MG63 (cell line): ENCODE measurements around the gene MYRIP. TPM values are rescaled to one million over a fixed set of nuclear protein-coding genes. Genes with fewer than 3 reads are reported as not detected.

Experiments
- DNase-seq: peaks from one replicate; pipeline ENCODE4 v3.0.0-alpha.2; 2020
- H3K27me3 ChIP-seq: fragments of 250-450 bp; sonication (Bioruptor Pico); 2 replicates; pipeline ENCODE4 v1.5.1; 2020; ENCODE audit warnings: mild to moderate bottlenecking, moderate library complexity
- H3K36me3 ChIP-seq: fragments of 250-450 bp; sonication (Bioruptor Pico); 2 replicates; pipeline ENCODE4 v1.5.1; 2020; ENCODE audit warnings: mild to moderate bottlenecking, moderate library complexity
- H3K4me3 ChIP-seq: fragments of 250-450 bp; sonication (Bioruptor Pico); 2 replicates; pipeline ENCODE4 v1.5.1; 2020; ENCODE audit warnings: mild to moderate bottlenecking, moderate library complexity
- H3K9me3 ChIP-seq: fragments of 250-450 bp; sonication (Bioruptor Pico); 2 replicates; pipeline ENCODE4 v1.5.1; 2020; ENCODE audit warnings: mild to moderate bottlenecking, moderate library complexity
- total RNA-seq: library from RNA; depleted of rRNA; stranded (reverse); fragments of >200 nt; shearing (Covaris generic); gene quantifications from 2 replicates; pipeline ENCODE4 v1.2.3, GENCODE V29; 2014; ENCODE audit warnings: low replicate concordance

The MYRIP gene
- total RNA-seq, 1 experiment from 2014 or later = 2.6 TPM

- Histone ChIP-seq H3K36me3 (no peaks in the 10 kb centered on the region), H3K4me3 (no peak overlapping the region), H3K27me3 (no peaks in the 10 kb centered on the region), H3K9me3 (no peaks in the 10 kb centered on the region)
- DNase-seq = no peak
Measured at GRCh38 chr3:39977058-39977794, 167.8 kb downstream of the MYRIP start.

DNA sequence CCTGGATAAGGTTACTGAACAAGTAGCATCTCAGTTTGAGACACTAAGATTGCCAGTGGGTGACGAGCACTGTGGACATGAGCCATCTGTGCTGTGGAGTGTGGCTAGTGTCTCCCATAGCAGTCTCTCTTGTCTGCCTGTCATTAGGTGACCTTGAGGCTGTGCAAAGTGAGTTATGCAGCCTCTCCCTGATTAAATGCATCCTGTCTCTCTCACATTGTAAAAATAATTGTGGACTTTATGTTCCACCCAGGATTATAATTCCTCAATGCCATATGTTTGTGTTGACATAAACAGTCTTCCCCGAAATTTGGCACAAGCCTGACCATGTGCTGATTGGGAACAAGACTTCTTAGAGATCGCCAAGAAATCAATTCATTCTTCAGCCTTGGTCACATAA lies 168.9 kb downstream of the MYRIP start:
- Histone ChIP-seq H3K9me3 (no peaks in the 10 kb centered on the region), H3K36me3 (no peaks in the 10 kb centered on the region), H3K4me3 (no peak overlapping the region), H3K27me3 (no peaks in the 10 kb centered on the region)
- no peak for DNase-seq

DNA sequence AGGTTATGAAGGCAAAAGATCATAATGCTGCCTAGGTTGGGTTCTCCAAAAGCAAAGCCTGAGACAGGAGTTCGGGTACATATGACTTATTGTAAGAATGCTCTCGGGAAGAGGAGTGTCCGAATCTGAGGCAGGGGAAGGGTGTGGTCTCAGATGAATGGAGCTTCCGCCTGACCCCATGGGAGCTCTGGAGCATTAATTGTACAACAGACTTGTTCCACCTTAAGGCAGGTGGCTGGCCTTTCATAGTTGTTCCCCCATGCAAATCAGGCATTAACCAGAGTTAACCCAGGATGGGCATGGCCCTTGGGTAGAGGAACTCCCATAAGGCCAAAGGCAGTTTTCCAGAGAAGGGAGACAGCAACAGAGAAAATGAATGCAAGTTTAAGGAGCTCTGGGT lies 170.6 kb downstream of the MYRIP start:
- Histone ChIP-seq H3K9me3 (no peaks in the 10 kb centered on the region), H3K4me3 (no peak overlapping the region), H3K27me3 (no peaks in the 10 kb centered on the region), H3K36me3 (no peaks in the 10 kb centered on the region)
- DNase-seq = no peak

- Histone ChIP-seq H3K4me3 (no peak overlapping the region), H3K36me3 (no peaks in the 10 kb centered on the region), H3K27me3 (no peaks in the 10 kb centered on the region), H3K9me3 (no peaks in the 10 kb centered on the region)
- no peak for DNase-seq
Measured at GRCh38 chr3:39980781-39981180, 171.4 kb downstream of the MYRIP start.

GRCh38 chr3:39981547-39982184 lies 172.3 kb downstream of the MYRIP start:
- no peak overlapping the region for H3K4me3 ChIP-seq
- no peaks in the 10 kb centered on the region for H3K27me3 ChIP-seq
- no peaks in the 10 kb centered on the region for H3K9me3 ChIP-seq
- no peaks in the 10 kb centered on the region for H3K36me3 ChIP-seq
- no peak for DNase-seq

DNA sequence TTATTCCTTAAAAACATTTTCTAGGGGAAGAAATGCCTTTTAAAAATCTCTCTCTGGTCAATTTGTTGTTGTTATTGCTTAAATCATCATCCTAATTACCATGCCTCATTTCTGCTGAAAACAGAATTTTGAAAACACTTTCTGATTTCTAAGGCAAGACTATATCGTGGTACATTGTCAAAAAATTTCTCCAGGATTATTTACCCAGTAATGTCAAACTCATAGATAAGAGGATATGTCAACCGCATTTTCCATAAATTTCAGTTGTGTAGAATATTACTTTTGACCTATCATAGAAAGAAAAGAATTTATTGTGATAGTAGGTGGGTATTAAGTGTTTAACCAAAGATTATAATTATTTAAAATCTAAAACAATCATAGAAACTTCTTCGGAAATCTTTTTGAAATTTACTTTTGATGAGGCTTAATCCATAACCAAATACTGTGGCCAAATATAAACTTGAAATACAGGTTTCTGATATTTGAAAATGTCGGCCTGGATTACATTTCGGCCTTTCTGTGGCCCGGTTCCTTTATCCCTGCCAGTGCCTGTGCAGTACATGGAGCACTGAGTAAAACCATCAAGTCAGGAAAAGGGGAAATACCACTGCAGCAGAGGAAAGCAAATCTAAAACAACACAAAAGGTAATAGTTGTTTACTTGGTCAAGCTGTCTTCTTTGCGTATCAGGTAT lies 173.4 kb downstream of the MYRIP start:
- H3K9me3 ChIP-seq = no peaks in the 10 kb centered on the region
- no peak for DNase-seq
- no peak overlapping the region for H3K4me3 ChIP-seq
- no peaks in the 10 kb centered on the region for H3K27me3 ChIP-seq
- H3K36me3 ChIP-seq = no peaks in the 10 kb centered on the region

DNA sequence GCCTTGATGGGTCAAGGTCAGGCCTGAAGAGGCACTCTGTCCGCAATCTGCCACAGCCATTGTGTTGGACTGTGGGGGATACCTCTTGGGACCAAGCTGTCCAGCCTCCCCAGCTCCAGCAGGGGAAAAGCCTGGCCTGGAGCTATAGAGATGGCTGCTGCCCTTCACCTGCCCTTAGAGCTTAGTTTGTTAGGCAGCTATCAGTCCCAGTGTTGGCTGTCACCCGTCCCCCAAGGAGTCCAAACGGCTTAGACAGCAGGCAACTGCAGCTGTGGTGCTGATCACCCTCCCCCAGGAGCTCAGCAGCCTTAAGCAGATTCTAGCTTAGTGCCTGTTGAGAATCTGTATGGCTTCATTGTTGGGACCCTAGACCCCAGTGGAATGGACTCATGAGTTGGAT lies 180.3 kb downstream of the MYRIP start:
- no peaks in the 10 kb centered on the region for H3K36me3 ChIP-seq
- peaks cover 3% of the 10 kb centered on the region for H3K9me3 ChIP-seq
- H3K4me3 ChIP-seq = no peak overlapping the region
- no peaks in the 10 kb centered on the region for H3K27me3 ChIP-seq
- DNase-seq = no peak

DNA sequence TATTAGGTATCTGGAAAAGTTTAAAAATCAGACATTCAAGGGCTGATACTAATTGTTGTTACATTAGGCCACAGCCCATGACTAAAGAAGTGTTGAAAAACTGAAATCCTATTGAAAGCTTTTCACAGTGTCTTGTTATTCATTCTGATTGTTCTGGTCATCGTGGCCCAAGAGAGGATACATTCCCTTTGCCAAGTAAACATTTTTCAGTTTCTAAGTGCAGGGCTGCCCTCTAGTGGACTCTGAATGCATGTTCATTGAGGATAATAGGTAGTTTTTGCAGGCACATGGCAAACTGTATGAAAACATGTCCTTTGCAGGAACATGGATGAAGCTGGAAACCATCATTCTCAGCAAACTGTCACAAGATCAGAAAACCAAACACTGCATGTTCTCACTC lies 181.1 kb downstream of the MYRIP start:
- no peaks in the 10 kb centered on the region for H3K36me3 ChIP-seq
- peak; percentile 3 for DNase-seq
- no peak overlapping the region for H3K4me3 ChIP-seq
- H3K9me3 ChIP-seq = peaks cover 3% of the 10 kb centered on the region
- H3K27me3 ChIP-seq = no peaks in the 10 kb centered on the region

DNA sequence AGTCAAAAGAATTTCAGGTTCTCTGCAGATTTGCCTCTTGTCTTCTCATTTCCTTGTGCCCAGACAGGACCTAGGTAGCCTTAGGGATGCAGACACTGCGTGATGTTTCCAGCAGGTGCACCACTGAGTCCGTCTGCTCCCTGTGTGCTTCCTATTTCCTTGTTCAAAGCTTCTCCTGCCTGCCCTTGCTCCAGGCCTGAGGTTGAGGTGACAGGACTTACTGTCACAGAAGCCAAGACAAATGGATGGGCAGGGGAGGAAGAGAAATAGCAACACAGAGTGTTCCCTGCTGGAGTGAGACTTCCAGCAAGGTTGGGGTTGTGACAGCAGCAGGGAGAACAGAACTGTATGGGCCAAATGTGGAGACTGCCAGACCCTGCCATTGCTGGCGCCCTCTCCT lies 199.4 kb downstream of the MYRIP start:
- H3K9me3 ChIP-seq = no peaks in the 10 kb centered on the region
- H3K36me3 ChIP-seq = no peaks in the 10 kb centered on the region
- H3K27me3 ChIP-seq = no peaks in the 10 kb centered on the region
- H3K4me3 ChIP-seq = no peak overlapping the region
- no peak for DNase-seq

- no peak overlapping the region for H3K4me3 ChIP-seq
- no peaks in the 10 kb centered on the region for H3K36me3 ChIP-seq
- DNase-seq = no peak
- no peaks in the 10 kb centered on the region for H3K9me3 ChIP-seq
- no peaks in the 10 kb centered on the region for H3K27me3 ChIP-seq
Measured at GRCh38 chr3:40009991-40010390, 200.6 kb downstream of the MYRIP start.

GRCh38 chr3:40012381-40012780 lies 203.0 kb downstream of the MYRIP start:
- Histone ChIP-seq H3K9me3 (no peaks in the 10 kb centered on the region), H3K27me3 (no peaks in the 10 kb centered on the region), H3K36me3 (no peaks in the 10 kb centered on the region), H3K4me3 (no peak overlapping the region)
- DNase-seq = no peak

DNA sequence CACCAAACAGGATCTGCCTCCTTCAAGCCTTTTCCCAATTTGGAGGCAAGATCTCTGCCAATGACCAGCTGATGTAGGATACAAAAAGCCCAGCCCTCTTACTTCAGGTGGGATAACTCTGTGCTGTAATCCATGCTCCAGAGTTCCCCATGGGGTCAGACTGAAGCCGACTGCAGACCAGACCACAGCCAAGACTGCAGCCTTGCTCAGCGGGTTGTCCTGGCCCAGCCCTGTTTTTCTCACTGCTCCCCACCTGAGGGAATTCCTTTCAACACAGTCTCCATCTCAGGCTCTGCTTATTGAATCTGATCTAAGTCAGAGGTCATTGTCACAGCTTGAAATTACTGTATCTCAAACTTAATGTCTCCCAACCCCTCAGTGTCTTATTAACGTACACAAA lies 207.0 kb downstream of the MYRIP start:
- H3K27me3 ChIP-seq = no peaks in the 10 kb centered on the region
- DNase-seq = no peak
- H3K9me3 ChIP-seq = no peaks in the 10 kb centered on the region
- H3K36me3 ChIP-seq = no peaks in the 10 kb centered on the region
- H3K4me3 ChIP-seq = no peak overlapping the region

DNA sequence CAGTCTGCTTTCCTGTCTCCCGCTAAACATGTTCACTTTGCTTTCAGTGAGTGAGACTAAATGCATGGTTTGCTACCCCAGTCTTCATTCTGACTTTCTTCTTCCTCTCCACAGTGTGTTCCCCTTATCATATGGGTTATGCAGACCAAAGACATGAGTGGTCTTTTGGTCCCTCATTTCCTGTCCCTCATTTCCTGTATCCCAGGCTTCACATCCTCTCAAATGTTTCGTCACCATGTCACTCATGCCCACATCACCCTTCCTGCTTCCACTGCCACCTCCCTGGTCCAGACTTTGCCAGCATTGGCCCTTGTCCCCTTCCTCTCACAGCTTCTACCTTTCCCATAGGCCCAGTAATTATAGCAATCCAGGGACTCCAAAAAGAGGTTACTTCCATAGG lies 209.0 kb downstream of the MYRIP start:
- Histone ChIP-seq H3K27me3 (no peaks in the 10 kb centered on the region), H3K36me3 (no peaks in the 10 kb centered on the region), H3K4me3 (no peak overlapping the region), H3K9me3 (no peaks in the 10 kb centered on the region)
- no peak for DNase-seq

DNA sequence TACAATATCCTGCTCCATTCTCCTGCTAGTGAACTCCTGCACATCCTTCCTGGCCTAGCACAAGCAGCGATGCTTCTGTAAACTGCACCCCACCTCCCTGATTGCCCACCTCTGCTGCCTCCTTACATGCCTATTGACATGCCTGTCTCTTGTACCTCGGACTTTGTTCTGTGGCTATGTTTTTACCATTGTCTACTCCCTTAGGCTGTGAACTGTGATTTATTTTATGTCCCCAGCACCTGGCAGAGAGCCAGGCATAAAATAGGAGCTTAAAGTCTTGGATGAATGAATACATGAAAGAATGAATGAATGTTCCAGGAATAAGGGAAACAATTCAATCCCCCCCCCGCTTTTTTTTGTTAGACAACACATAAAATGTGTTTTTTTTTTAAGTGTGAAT lies 210.0 kb downstream of the MYRIP start:
- no peak for DNase-seq
- no peaks in the 10 kb centered on the region for H3K36me3 ChIP-seq
- H3K4me3 ChIP-seq = no peak overlapping the region
- H3K9me3 ChIP-seq = no peaks in the 10 kb centered on the region
- no peaks in the 10 kb centered on the region for H3K27me3 ChIP-seq

- Histone ChIP-seq H3K36me3 (no peaks in the 10 kb centered on the region), H3K4me3 (no peak overlapping the region), H3K9me3 (no peaks in the 10 kb centered on the region), H3K27me3 (no peaks in the 10 kb centered on the region)
- DNase-seq = no peak
Measured at GRCh38 chr3:40020689-40021088, 211.3 kb downstream of the MYRIP start.

- Histone ChIP-seq H3K9me3 (no peaks in the 10 kb centered on the region), H3K4me3 (no peak overlapping the region), H3K36me3 (no peaks in the 10 kb centered on the region), H3K27me3 (no peaks in the 10 kb centered on the region)
- no peak for DNase-seq
Measured at GRCh38 chr3:40021338-40021737, 211.9 kb downstream of the MYRIP start.

DNA sequence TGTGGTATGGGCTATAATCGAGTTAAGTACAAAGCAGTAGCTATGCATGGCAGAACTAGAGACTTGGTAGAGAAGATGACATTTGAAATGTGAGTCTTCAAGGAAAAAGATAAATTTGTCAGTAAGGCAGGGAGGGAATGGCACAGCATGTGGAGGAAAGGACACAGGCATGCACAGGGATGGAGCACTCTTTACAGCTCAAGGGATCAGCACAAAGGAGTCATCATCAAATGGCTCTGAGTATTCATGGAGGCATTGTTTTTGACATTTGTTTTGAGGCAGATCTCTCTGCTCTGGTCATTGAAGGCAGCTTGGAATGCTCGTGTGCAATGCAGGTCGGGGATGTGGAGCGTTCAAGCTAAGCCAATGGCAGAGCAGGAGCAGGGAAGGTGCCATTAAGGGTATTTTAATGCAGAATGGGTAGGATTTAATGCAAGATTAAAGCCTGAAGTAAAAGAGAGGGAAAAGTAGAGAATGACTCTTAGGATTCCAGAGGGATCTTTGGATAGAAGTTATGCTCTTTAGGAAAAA lies 213.0 kb downstream of the MYRIP start:
- Histone ChIP-seq H3K36me3 (no peaks in the 10 kb centered on the region), H3K9me3 (no peaks in the 10 kb centered on the region), H3K4me3 (no peak overlapping the region), H3K27me3 (no peaks in the 10 kb centered on the region)
- no peak for DNase-seq

GRCh38 chr3:40024526-40024925 lies 215.1 kb downstream of the MYRIP start:
- DNase-seq = no peak
- no peaks in the 10 kb centered on the region for H3K36me3 ChIP-seq
- no peaks in the 10 kb centered on the region for H3K9me3 ChIP-seq
- no peak overlapping the region for H3K4me3 ChIP-seq
- H3K27me3 ChIP-seq = no peaks in the 10 kb centered on the region
